H9 (cell line): ENCODE results near the gene RNF212. TPM values are rescaled to one million over a fixed set of nuclear protein-coding genes. Genes with fewer than 3 reads are reported as not detected.

Source experiments
- DNase-seq: peaks from one replicate; pipeline ENCODE4 v3.0.0-alpha.2; 2017
- H2AFZ ChIP-seq: one replicate; pipeline ENCODE4 v1.6.1; 2013; ENCODE audit warnings: mild to moderate bottlenecking, low read length, control low read depth, moderate library complexity
- H2AK5ac ChIP-seq: 2 replicates; pipeline ENCODE4 v1.6.1; 2013; ENCODE audit warnings: low read length, control low read depth, mixed read lengths; ENCODE audit not compliant: insufficient read length
- H2BK120ac ChIP-seq: one replicate; pipeline ENCODE4 v1.6.1; 2013; ENCODE audit warnings: low read depth, mild to moderate bottlenecking, low read length, control low read depth, inconsistent platforms; ENCODE audit not compliant: poor library complexity, severe bottlenecking
- H2BK12ac ChIP-seq: 2 replicates; pipeline ENCODE4 v1.6.1; 2013; ENCODE audit warnings: low read length, control low read depth, mixed read lengths, low read depth; ENCODE audit not compliant: insufficient read length
- H2BK15ac ChIP-seq: 2 replicates; pipeline ENCODE4 v1.6.1; 2013; ENCODE audit warnings: low read depth, low read length, control low read depth
- H2BK20ac ChIP-seq: one replicate; pipeline ENCODE4 v1.6.1; 2013; ENCODE audit warnings: low read depth, mild to moderate bottlenecking, low read length, control low read depth, inconsistent platforms; ENCODE audit not compliant: poor library complexity, severe bottlenecking
- H2BK5ac ChIP-seq: 2 replicates; pipeline ENCODE4 v1.6.1; 2013; ENCODE audit warnings: low read length, control low read depth, mixed read lengths; ENCODE audit not compliant: insufficient read length
- H3K14ac ChIP-seq: 2 replicates; pipeline ENCODE4 v1.6.1; 2013; ENCODE audit warnings: low read length, control low read depth; ENCODE audit not compliant: insufficient read depth
- H3K18ac ChIP-seq: 2 replicates; pipeline ENCODE4 v1.6.1; 2013; ENCODE audit warnings: low read depth, mild to moderate bottlenecking, mixed read lengths, low read length, control low read depth; ENCODE audit not compliant: insufficient read length
- H3K23ac ChIP-seq: 2 replicates; pipeline ENCODE4 v1.6.1; 2013; ENCODE audit warnings: low read length, control low read depth, mixed read lengths, low read depth; ENCODE audit not compliant: insufficient read length
- H3K23me2 ChIP-seq: 2 replicates; pipeline ENCODE4 v1.6.1; 2013; ENCODE audit warnings: low read depth, mild to moderate bottlenecking, mixed read lengths, low read length, control low read depth; ENCODE audit not compliant: insufficient read length, poor library complexity, severe bottlenecking
- H3K27ac ChIP-seq: 2 replicates; pipeline ENCODE4 v1.5.1; 2013; ENCODE audit warnings: low read length, control low read depth, mixed read lengths, low read depth; ENCODE audit not compliant: insufficient read length
- H3K27me3 ChIP-seq: 2 replicates; pipeline ENCODE4 v1.6.1; 2013; ENCODE audit warnings: low read length, control low read depth, inconsistent platforms; ENCODE audit not compliant: insufficient read depth
- H3K4ac ChIP-seq: 2 replicates; pipeline ENCODE4 v1.6.1; 2013; ENCODE audit warnings: low read depth, mild to moderate bottlenecking, control low read depth, inconsistent platforms, low read length, moderate library complexity
- H3K4me1 ChIP-seq: 2 replicates; pipeline ENCODE4 v1.6.1; 2013; ENCODE audit warnings: low read length, control low read depth, inconsistent platforms; ENCODE audit not compliant: insufficient read depth
- H3K4me2 ChIP-seq: 2 replicates; pipeline ENCODE4 v1.6.1; 2013; ENCODE audit warnings: low read length, control low read depth, mixed read lengths; ENCODE audit not compliant: insufficient read length, insufficient read depth
- H3K56ac ChIP-seq: 2 replicates; pipeline ENCODE4 v1.6.1; 2013; ENCODE audit warnings: low read depth, mild to moderate bottlenecking, mixed read lengths, low read length, control low read depth; ENCODE audit not compliant: insufficient read length
- H3K79me1 ChIP-seq: 2 replicates; pipeline ENCODE4 v1.6.1; 2013; ENCODE audit warnings: low read depth, mild to moderate bottlenecking, moderate library complexity, low read length, control low read depth, inconsistent platforms; ENCODE audit not compliant: insufficient read depth, poor library complexity, severe bottlenecking
- H3K79me2 ChIP-seq: 2 replicates; pipeline ENCODE4 v1.6.1; 2013; ENCODE audit warnings: low read length, control low read depth, inconsistent platforms; ENCODE audit not compliant: insufficient read depth
- H3K9ac ChIP-seq: 2 replicates; pipeline ENCODE4 v1.6.1; 2013; ENCODE audit warnings: low read length, control low read depth, mixed read lengths; ENCODE audit not compliant: insufficient read length; ENCODE audit errors: extremely low read depth
- H3K9me3 ChIP-seq: one replicate; pipeline ENCODE4 v1.6.1; 2013; ENCODE audit warnings: low read depth, low read length, inconsistent platforms; ENCODE audit not compliant: control insufficient read depth
- H3T11ph ChIP-seq: one replicate; pipeline ENCODE4 v1.6.1; 2013; ENCODE audit warnings: mild to moderate bottlenecking, low read length, control low read depth, inconsistent platforms
- H4K20me1 ChIP-seq: one replicate; pipeline ENCODE4 v1.6.1; 2013; ENCODE audit not compliant: control insufficient read depth, insufficient read length, insufficient read depth
- H4K5ac ChIP-seq: 2 replicates; pipeline ENCODE4 v1.6.1; 2013; ENCODE audit warnings: low read depth, mild to moderate bottlenecking, mixed read lengths, low read length, control low read depth; ENCODE audit not compliant: insufficient read length
- H4K8ac ChIP-seq: replicated peaks from 2 replicates; pipeline ENCODE4 v1.6.1; 2013; ENCODE audit warnings: low read length, control low read depth, mixed read lengths, low read depth; ENCODE audit not compliant: insufficient read length
- H4K91ac ChIP-seq: 2 replicates; pipeline ENCODE4 v1.6.1; 2013; ENCODE audit warnings: low read depth, mild to moderate bottlenecking, moderate library complexity, mixed read lengths, low read length, control low read depth; ENCODE audit not compliant: insufficient read length
- H3K27ac Mint-ChIP-seq, 3 experiments: 2 replicates in 2 of 3; 3 replicates in 1 of 3; pipeline ENCODE4 v1.8.0; 2020 to 2021; ENCODE audit warnings: mixed read lengths in 3 of 3, mild to moderate bottlenecking in 1 of 3, moderate library complexity in 1 of 3
- H3K27me3 Mint-ChIP-seq: 2 replicates; pipeline ENCODE4 v1.8.0; 2021; ENCODE audit warnings: low read depth, mild to moderate bottlenecking, moderate library complexity, mixed read lengths
- H3K36me3 Mint-ChIP-seq, 3 experiments: 2 replicates in 2 of 3; 3 replicates in 1 of 3; pipeline ENCODE4 v1.8.0; 2020 to 2021; ENCODE audit warnings: low read depth in 3 of 3, mixed read lengths in 3 of 3; ENCODE audit not compliant: insufficient read depth in 1 of 3
- H3K4me1 Mint-ChIP-seq, 2 experiments: 2 replicates each; pipeline ENCODE4 v1.8.0; 2020; ENCODE audit warnings: mixed read lengths in 2 of 2
- H3K4me3 Mint-ChIP-seq, 2 experiments: 2 replicates in 1 of 2; 3 replicates in 1 of 2; pipeline ENCODE4 v1.8.0; 2020 to 2021; ENCODE audit warnings: mild to moderate bottlenecking in 2 of 2, mixed read lengths in 2 of 2, moderate library complexity in 1 of 2
- H3K9me3 Mint-ChIP-seq, 2 experiments: 2 replicates in 1 of 2; 3 replicates in 1 of 2; pipeline ENCODE4 v1.8.0; 2020; ENCODE audit warnings: mild to moderate bottlenecking in 2 of 2, mixed read lengths in 2 of 2, moderate library complexity in 1 of 2
- WGBS: extraction: QIAGEN DNeasy Blood & Tissue Kit; methylation state at CpG from one replicate; pipeline ENCODE4 v1.1.7; 2013; ENCODE audit warnings: missing lambda C conversion rate, low lambda C conversion rate, mixed read lengths; ENCODE audit not compliant: insufficient read length; ENCODE audit errors: extremely low coverage; 5-methylcytosine and 5-hydroxymethylcytosine counted together
- total RNA-seq: library from RNA; stranded (reverse); gene quantifications from 2 replicates; pipeline ENCODE4 v1.2.1, GENCODE V29; 2021
- TF ChIP-seq, protein P1 (sequence below): fragments of 200-600 bp; sonication (generic); conservative IDR thresholded peaks from 3 replicates; pipeline ENCODE4 v1.8.0; 2021; ENCODE audit warnings: antibody characterized with exemption, mild to moderate bottlenecking

Gene RNF212
- total RNA-seq, 1 experiment from 2014 or later, result 3.0 TPM

DNA sequence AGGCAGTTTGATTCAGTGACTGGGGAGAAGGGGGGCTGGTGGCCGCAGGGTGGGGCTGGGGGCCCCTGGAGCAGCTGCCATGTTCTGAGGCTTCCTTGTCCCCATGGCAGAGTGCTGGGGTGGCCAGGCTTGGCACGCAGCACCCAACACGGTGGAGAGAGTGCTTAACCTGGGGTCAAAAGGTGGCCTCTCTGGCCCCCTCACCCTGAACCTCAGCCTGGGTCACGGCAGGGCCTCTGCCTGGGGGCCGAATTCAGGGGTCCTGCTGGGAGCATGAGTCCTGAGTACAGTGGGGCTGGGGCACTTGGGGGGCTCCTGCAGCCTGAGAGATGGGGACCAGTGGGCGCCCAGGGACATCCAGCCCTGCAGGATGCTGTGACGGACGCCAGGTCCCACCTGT lies 82.0 kb downstream of the RNF212 start:
- no peaks in the 10 kb centered on the region for H3K4me1 ChIP-seq
- Mint-ChIP-seq H3K9me3 (no peaks in the 10 kb centered on the region), H3K4me3 (no peak overlapping the region), H3K36me3 (no peaks in the 10 kb centered on the region), H3K27ac (no peak overlapping the region), H3K4me1 (no peaks in the 10 kb centered on the region), H3K27me3 (no peaks in the 10 kb centered on the region)
- no peak overlapping the region for H3K14ac ChIP-seq
- no peak overlapping the region for H2BK12ac ChIP-seq
- WGBS, result no CpG with 5 or more reads among the region's 8 CpGs
- H4K8ac ChIP-seq, result no peak overlapping the region
- H2AFZ ChIP-seq, result no peak overlapping the region
- no peak for DNase-seq
- H2BK15ac ChIP-seq, result no peak overlapping the region
- no peaks in the 10 kb centered on the region for H3K23me2 ChIP-seq
- no peaks in the 10 kb centered on the region for H4K20me1 ChIP-seq
- TF ChIP-seq, protein P1, sequence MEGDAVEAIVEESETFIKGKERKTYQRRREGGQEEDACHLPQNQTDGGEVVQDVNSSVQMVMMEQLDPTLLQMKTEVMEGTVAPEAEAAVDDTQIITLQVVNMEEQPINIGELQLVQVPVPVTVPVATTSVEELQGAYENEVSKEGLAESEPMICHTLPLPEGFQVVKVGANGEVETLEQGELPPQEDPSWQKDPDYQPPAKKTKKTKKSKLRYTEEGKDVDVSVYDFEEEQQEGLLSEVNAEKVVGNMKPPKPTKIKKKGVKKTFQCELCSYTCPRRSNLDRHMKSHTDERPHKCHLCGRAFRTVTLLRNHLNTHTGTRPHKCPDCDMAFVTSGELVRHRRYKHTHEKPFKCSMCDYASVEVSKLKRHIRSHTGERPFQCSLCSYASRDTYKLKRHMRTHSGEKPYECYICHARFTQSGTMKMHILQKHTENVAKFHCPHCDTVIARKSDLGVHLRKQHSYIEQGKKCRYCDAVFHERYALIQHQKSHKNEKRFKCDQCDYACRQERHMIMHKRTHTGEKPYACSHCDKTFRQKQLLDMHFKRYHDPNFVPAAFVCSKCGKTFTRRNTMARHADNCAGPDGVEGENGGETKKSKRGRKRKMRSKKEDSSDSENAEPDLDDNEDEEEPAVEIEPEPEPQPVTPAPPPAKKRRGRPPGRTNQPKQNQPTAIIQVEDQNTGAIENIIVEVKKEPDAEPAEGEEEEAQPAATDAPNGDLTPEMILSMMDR, result no peak
- H4K5ac ChIP-seq, result no peak overlapping the region
- H2BK5ac ChIP-seq, result no peak overlapping the region
- no peaks in the 10 kb centered on the region for H3K27me3 ChIP-seq
- no peaks in the 10 kb centered on the region for H3K9me3 ChIP-seq
- H3T11ph ChIP-seq, result no peak overlapping the region
- no peak overlapping the region for H2AK5ac ChIP-seq
- H3K18ac ChIP-seq, result no peak overlapping the region
- no peak overlapping the region for H3K56ac ChIP-seq
- H3K23ac ChIP-seq, result no peak overlapping the region
- no peaks in the 10 kb centered on the region for H3K79me2 ChIP-seq
- H3K27ac ChIP-seq, result no peak overlapping the region
- no peak overlapping the region for H3K4ac ChIP-seq
- H3K4me2 ChIP-seq, result no peak overlapping the region
- H4K91ac ChIP-seq, result no peak overlapping the region
- H3K79me1 ChIP-seq, result no peaks in the 10 kb centered on the region
- H3K9ac ChIP-seq, result no peak overlapping the region
- no peak overlapping the region for H2BK120ac ChIP-seq
- H2BK20ac ChIP-seq, result no peak overlapping the region
